GM12873 (cell line): ENCODE results near the gene BGLAP.

Experiments
- TF ChIP-seq, protein P1 (sequence below): IDR thresholded peaks from 2 replicates; pipeline ENCODE4 v1.5.1; 2012; ENCODE audit warnings: low read depth, mild to moderate bottlenecking, moderate library complexity, low read length, control low read depth; ENCODE audit not compliant: insufficient read depth; ENCODE audit errors: missing control alignments

The BGLAP gene

DNA sequence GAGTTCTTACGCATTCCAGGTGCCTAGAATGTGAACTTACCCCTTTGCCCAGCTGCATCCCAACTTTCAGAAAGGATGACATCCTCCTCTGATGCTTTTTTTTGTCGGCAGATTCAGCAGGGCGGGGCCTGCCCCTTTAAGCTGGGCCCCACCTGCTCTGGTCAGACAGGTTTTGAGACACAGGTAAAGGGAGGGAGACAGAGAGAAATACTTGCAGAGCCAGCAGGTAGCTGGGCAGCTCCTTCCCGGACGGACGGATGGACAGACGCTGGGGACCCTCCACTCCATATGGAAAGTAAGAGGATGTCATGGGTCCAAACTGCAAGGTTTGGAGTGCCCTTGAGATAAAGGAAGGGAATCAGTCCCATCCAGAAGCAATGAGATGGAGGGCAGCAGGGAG, 42.1 kb downstream of the BGLAP start, which contains the start of gene TMEM79:
TMEM79 (plus strand) TSS at position 214 of the 400 bp plus-strand sequence. CDS start 902 bp downstream, outside the sequence.
- TF ChIP-seq, protein P1, sequence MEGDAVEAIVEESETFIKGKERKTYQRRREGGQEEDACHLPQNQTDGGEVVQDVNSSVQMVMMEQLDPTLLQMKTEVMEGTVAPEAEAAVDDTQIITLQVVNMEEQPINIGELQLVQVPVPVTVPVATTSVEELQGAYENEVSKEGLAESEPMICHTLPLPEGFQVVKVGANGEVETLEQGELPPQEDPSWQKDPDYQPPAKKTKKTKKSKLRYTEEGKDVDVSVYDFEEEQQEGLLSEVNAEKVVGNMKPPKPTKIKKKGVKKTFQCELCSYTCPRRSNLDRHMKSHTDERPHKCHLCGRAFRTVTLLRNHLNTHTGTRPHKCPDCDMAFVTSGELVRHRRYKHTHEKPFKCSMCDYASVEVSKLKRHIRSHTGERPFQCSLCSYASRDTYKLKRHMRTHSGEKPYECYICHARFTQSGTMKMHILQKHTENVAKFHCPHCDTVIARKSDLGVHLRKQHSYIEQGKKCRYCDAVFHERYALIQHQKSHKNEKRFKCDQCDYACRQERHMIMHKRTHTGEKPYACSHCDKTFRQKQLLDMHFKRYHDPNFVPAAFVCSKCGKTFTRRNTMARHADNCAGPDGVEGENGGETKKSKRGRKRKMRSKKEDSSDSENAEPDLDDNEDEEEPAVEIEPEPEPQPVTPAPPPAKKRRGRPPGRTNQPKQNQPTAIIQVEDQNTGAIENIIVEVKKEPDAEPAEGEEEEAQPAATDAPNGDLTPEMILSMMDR: no peak

DNA sequence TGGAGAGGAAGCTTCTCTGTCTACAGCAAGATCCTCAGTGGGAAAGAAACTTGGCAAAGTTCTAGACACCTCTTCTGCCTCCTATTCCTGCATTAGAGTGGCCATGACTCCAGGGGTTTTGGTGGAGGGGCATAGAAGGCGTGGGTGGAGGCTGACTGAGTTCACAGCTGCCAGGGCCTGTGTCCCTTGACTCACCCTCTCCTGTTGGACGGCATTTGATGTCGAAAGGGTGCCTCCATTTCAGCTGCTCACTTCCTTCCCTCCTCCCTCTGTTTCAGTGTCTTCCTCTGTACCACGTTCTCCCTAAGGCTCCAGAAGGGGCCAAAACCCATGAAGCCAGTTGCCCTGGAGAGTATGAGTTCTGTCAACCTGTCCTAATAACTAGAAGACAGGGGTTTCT, 42.8 kb downstream of the BGLAP start:
- TF ChIP-seq, protein P1: no peak

DNA sequence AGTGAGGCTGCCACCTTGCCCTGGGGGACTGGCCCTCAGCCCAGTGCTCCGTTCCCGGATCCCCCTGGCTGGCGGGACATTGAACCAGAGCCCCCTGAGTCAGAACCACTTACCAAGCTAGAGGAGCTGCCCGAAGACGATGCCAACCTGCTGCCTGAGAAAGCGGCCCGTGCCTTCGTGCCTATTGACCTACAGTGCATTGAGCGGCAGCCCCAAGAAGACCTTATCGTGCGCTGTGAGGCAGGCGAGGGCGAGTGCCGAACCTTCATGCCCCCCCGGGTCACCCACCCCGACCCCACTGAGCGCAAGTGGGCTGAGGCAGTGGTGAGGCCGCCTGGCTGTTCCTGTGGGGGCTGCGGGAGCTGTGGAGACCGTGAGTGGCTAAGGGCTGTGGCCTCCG, 43.5 kb downstream of the BGLAP start:
- TF ChIP-seq, protein P1: no peak

DNA sequence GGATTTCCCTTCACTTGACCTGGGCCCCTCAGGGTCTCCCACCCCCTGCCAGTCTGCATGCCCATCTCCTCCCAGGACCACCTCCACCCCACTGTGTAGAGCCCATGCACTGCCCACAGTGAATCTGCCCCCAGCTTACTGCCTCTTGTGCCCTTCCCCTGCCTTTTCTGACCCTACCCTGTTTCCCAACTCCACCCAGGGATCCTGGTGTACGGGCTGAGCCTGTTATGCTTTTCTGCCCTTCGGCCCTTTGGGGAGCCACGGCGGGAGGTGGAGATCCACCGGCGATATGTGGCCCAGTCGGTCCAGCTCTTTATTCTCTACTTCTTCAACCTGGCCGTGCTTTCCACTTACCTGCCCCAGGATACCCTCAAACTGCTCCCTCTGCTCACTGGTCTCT, 44.1 kb downstream of the BGLAP start:
- TF ChIP-seq, protein P1: no peak

DNA sequence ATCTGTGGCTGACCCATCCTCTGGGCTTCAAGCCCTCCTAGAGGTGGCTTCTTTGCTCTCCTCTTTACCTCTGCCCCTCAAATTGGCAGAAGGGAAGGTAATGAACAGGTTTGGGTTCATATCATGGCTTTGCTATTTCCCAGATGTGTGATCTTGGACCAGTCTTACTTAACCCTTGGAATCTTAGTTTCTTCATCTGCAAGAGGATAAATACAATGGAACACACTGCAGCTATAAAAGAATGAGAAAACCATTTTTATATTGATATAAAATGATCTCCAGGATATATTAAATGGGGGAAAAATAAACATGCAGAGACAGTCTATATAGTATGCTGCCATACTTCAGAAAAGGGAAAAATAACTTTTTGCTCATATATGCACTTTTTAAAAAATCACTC, 47.9 kb downstream of the BGLAP start:
- TF ChIP-seq, protein P1: no peak

DNA sequence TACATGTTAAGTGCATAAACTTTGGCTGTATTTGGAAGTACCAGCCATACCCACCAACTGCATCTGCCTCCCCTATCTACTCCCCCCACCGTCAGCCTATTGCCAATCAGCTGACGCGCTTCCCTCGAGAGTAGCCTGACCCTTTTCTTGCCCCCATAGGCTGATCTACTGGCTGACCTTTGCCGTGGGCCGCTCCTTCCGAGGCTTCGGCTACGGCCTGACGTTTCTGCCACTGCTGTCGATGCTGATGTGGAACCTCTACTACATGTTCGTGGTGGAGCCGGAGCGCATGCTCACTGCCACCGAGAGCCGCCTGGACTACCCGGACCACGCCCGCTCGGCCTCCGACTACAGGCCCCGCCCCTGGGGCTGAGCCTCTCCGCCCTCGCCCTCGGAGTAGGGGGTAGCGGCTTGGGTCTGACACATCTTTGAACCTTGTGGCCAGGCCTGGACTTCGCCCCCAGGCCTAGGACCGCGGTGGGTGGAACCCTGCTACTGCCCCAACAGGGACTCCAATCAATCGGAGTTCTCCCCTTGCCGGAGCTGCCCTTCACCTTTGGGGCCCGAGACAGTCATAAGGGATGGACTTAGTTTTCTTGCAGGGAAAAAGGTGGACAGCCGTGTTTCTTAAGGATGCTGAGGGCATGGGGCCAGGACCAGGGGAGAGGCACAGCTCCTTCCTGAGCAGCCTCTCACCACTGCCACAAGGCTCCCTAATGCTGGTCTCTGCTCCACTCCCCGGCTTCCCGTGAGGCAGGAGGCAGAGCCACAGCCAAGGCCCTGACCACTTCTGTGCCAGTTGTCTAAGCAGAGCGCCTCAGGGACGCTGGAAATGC, 49.5 kb downstream of the BGLAP start:
- TF ChIP-seq, protein P1: no peak
